ENCODE data around the gene MRFAP1L1.

- TF ChIP-seq CTCF (IDR thresholded peaks at IDR 0.05; ENCODE audit: insufficient read depth, low read length) (no peak), POLR2AphosphoS5 (IDR thresholded peaks at IDR 0.05; ENCODE audit: low read depth) (no peak)
Measured at GRCh38 chr4:6740347-6740746, 30.7 kb upstream of the MRFAP1L1 start.
